Heart right ventricle (tissue), 16 donors: ENCODE data around the gene PRDM11. TPM values are rescaled to one million over a fixed set of nuclear protein-coding genes. Genes with fewer than 3 reads are reported as not detected.
A peak's percentile ranks its signal among the peaks of the same experiment; 100 is the strongest.

Source experiments
- ATAC-seq, 8 donors: fragments of 200-7000 bp; cut with Tn5 transposase; one replicate each; pipeline ENCODE4 v1.9.1; 2020; ENCODE audit warnings: mild to moderate bottlenecking in 8 of 8, moderate library complexity in 8 of 8, moderate number of reproducible peaks in 1 of 8
- DNase-seq, 2 donors: peaks; one replicate each; pipeline ENCODE4 v3.0.0-alpha.2; 2020
- H3K27ac ChIP-seq, 10 donors: fragments of 200-600 bp; sonication (generic) in 2 of 10; one replicate each; pipeline versions ENCODE4 v1.5.0 to v1.8.0; 2020 to 2022; ENCODE audit warnings: mild to moderate bottlenecking in 3 of 10
- H3K27me3 ChIP-seq, 7 donors: fragments of 200-600 bp; one replicate each; pipeline ENCODE4 v1.8.0; 2021 to 2022; ENCODE audit warnings: mild to moderate bottlenecking in 2 of 7
- H3K36me3 ChIP-seq, 9 donors: fragments of 200-600 bp; sonication (generic) in 1 of 9; one replicate each; pipeline versions ENCODE4 v1.5.0 to v1.8.0; 2020 to 2022; ENCODE audit warnings: mild to moderate bottlenecking in 2 of 9
- H3K4me1 ChIP-seq, 9 donors: fragments of 200-600 bp; sonication (generic) in 1 of 9; one replicate each; pipeline versions ENCODE4 v1.5.0 to v1.8.0; 2020 to 2022; ENCODE audit warnings: mild to moderate bottlenecking in 4 of 9
- H3K4me3 ChIP-seq, 10 donors: fragments of 200-600 bp; sonication (generic) in 2 of 10; one replicate each; pipeline versions ENCODE4 v1.5.0 to v1.8.0; 2020 to 2022; ENCODE audit warnings: mild to moderate bottlenecking in 7 of 10, moderate library complexity in 2 of 10
- H3K9me3 ChIP-seq, 11 donors: fragments of 200-600 bp in 10 of 11; sonication (generic) in 2 of 11; one replicate each; pipeline versions ENCODE4 v1.5.0 to v1.8.0; 2013 to 2022; ENCODE audit warnings: mild to moderate bottlenecking in 2 of 11, control low read depth in 1 of 11, moderate library complexity in 1 of 11
- CTCF ChIP-seq, 9 donors: fragments of 200-600 bp; sonication (generic) in 2 of 9; IDR thresholded peaks; one replicate each; pipeline versions ENCODE4 v1.5.0 to v1.8.0; 2021 to 2022; ENCODE audit warnings: antibody characterized with exemption in 9 of 9, mild to moderate bottlenecking in 5 of 9, moderate library complexity in 1 of 9
- WGBS, 2 donors: extraction: QIAGEN DNeasy Blood & Tissue Kit; methylation state at CpG; one replicate each; pipeline ENCODE4 v1.1.7; 2013; ENCODE audit warnings: inconsistent platforms in 1 of 2; 5-methylcytosine and 5-hydroxymethylcytosine counted together
- intact Hi-C, 10 donors: fragments of 100-400 bp; cut with DNase I; formaldehyde crosslinking; loops; one replicate each; pipeline versions ENCODE4 v1.11.1 to v1.14.2; 2022
- polyA plus RNA-seq, 2 donors: library from polyadenylated mRNA; stranded (reverse); fragments of 200-250 nt; gene quantifications; one replicate each; pipeline ENCODE4 v1.2.3, GENCODE V29; 2013
- total RNA-seq, 10 donors: library from RNA; stranded (reverse); fragmentation: NEBNext Ultra II Directional in 3 of 10; extraction: Animal tissue kit (Norgen Biotek cat#: 25700) in 3 of 10; gene quantifications; one replicate each; pipeline versions ENCODE4 v1.2.1 to v1.2.4, GENCODE V29; 2021 to 2023
- donor health status: Arrhythmogenic right ventricular cardiomyopathy.
- donor health status: ischemic (EF 13 %, LVEDD 7.1; RV severe dilation, severe dysfunction).
- donor health status: healthy with polysubstance abuse.
- donor health status: DM: no; HTN: yes; CAD: no.
- donor health status: DM: no; HTN: no; CAD: no.
- donor health status: ischemic (EF 25% LVEDD 6.9; RV normal size, moderate dysfunction).
- donor health status: ischemic (EF 25% LVEDD 5.7; RV mildly dilated, moderate dysfunction).
- donor health status: healthy.
- donor health status: DM: yes; HTN: yes; CAD: no.
- donor health status: Ischemic cardiomyopathy.
- donor health status: ischemic (EF 35%, LVEDD 5.7; RV mildly dilated, moderate dysfunction).
- donor health status: nonischemic (EF 11% LVEDD 7.7; RV severe dilation, severe dysfunction).
- donor health status: DM: yes; HTN: yes; CAD: no.
- donor health status: PGD.
- donor health status: ischemic (EF 29% LVEDD 5.4; RV normal size, mild dysfunction).
- donor health status: nonischemic (EF 23%, LVEDD 6.1; RV moderate dilation, normal function).

The PRDM11 gene
- total and polyA plus RNA-seq, 12 donors = 4.6 to 22.0 (median 14.8) TPM

- Histone ChIP-seq H3K4me3 (no peak overlapping the region), H3K27ac (peak overlapping the region in 2 of 10 donors; percentile 26 to 43), H3K4me1 (peaks cover 23 to 79% (median 57%) of the 10 kb centered on the region in 9 donors), H3K27me3 (no peaks in the 10 kb centered on the region), H3K9me3 (no peaks in the 10 kb centered on the region), H3K36me3 (no peaks in the 10 kb centered on the region)
- no peak for TF ChIP-seq CTCF (IDR thresholded peaks at IDR 0.05)
- 79% methylated on average over 10 of the region's 10 CpGs for WGBS, 2 donors
- intact Hi-C loops = no loop called here
- ATAC-seq (no peak), DNase-seq (no peak)
Measured at GRCh38 chr11:45162916-45163879, 16.8 kb downstream of the PRDM11 start.

- Histone ChIP-seq H3K36me3 (no peaks in the 10 kb centered on the region), H3K4me3 (no peak overlapping the region), H3K27ac (peak overlapping the region in 6 of 10 donors; percentile 13 to 43 (median 26)), H3K4me1 (peaks cover 14 to 76% (median 50%) of the 10 kb centered on the region in 9 donors), H3K9me3 (no peaks in the 10 kb centered on the region), H3K27me3 (no peaks in the 10 kb centered on the region)
- ATAC-seq = peak in 7 of 8 donors; percentile 26 to 76 (median 41)
- intact Hi-C loops = no loop called here
- WGBS, 2 donors = 49 to 54% methylated on average over 15 of the region's 15 CpGs
- DNase-seq = no peak
- TF ChIP-seq CTCF (IDR thresholded peaks at IDR 0.05) = no peak
Measured at GRCh38 chr11:45163956-45164575, 17.6 kb downstream of the PRDM11 start.

- 89 to 93% methylated on average over 9 of the region's 9 CpGs for WGBS, 2 donors
- no peaks in the 10 kb centered on the region for H3K27me3 ChIP-seq
Measured at GRCh38 chr11:45165386-45165785, 18.9 kb downstream of the PRDM11 start.

More at GRCh38 chr11:45165386-45165785, 18.9 kb downstream of the PRDM11 start:
- Histone ChIP-seq H3K4me3 (no peak overlapping the region), H3K27ac (no peak overlapping the region), H3K36me3 (no peaks in the 10 kb centered on the region), H3K9me3 (no peaks in the 10 kb centered on the region), H3K4me1 (peaks cover 17 to 77% (median 49%) of the 10 kb centered on the region in 9 donors)
- intact Hi-C loops = no loop called here
- TF ChIP-seq CTCF (IDR thresholded peaks at IDR 0.05) = no peak
- ATAC-seq (no peak), DNase-seq (no peak)
